Fibroblast of lung (primary cell): Measurements from ENCODE around the gene KIF16B. TPM values are rescaled to one million over a fixed set of nuclear protein-coding genes. Genes with fewer than 3 reads are reported as not detected.
"Not testable (repeated sequence)": the region's sequence is repeated elsewhere in the genome, so short reads cannot be mapped to it uniquely, and the experiment has no call there.

Experiments
- DNase-seq, 2 donors: peaks; one replicate each; pipeline versions ENCODE4 v3.0.0 to v3.0.0-alpha.2; 2010; ENCODE audit warnings: low read depth in 2 of 2
- H2AFZ ChIP-seq: 2 replicates; pipeline ENCODE4 v1.5.1; 2012; ENCODE audit warnings: low read length, control low read depth, inconsistent platforms
- H3K27ac ChIP-seq: 2 replicates; pipeline ENCODE4 v1.5.1; 2011; ENCODE audit warnings: low read length, control low read depth; ENCODE audit not compliant: insufficient read depth
- H3K27me3 ChIP-seq: 2 replicates; pipeline ENCODE4 v1.5.1; 2011; ENCODE audit warnings: mild to moderate bottlenecking, low read length; ENCODE audit not compliant: control insufficient read depth, insufficient read depth
- H3K36me3 ChIP-seq: 2 replicates; pipeline ENCODE4 v1.5.1; 2011; ENCODE audit warnings: low read length; ENCODE audit not compliant: control insufficient read depth, insufficient read depth
- H3K4me1 ChIP-seq: 2 replicates; pipeline ENCODE4 v1.5.1; 2011; ENCODE audit warnings: low read length; ENCODE audit not compliant: control insufficient read depth, insufficient read depth; ENCODE audit errors: extremely low read depth
- H3K4me2 ChIP-seq: 2 replicates; pipeline ENCODE4 v1.5.1; 2011; ENCODE audit warnings: low read length, control low read depth; ENCODE audit not compliant: insufficient read depth; ENCODE audit errors: extremely low read depth
- H3K4me3 ChIP-seq, 4 experiments: fragments of 200-600 bp in 1 of 4; sonication (generic) in 1 of 4; replicated peaks in 1 of 4; 2 replicates each; pipeline ENCODE4 v1.5.1; 2011 to 2016; ENCODE audit warnings: low read length in 4 of 4, low read depth in 3 of 4, mild to moderate bottlenecking in 3 of 4, control low read depth in 2 of 4, inconsistent platforms in 1 of 4, mixed read lengths in 1 of 4; ENCODE audit not compliant: insufficient read depth in 1 of 4; ENCODE audit errors: control extremely low read depth in 1 of 4
- H3K79me2 ChIP-seq: 2 replicates; pipeline ENCODE4 v1.5.1; 2012; ENCODE audit warnings: mild to moderate bottlenecking, low read length, inconsistent platforms; ENCODE audit not compliant: control insufficient read depth, insufficient read depth
- H3K9ac ChIP-seq: 2 replicates; pipeline ENCODE4 v1.5.1; 2011; ENCODE audit warnings: mild to moderate bottlenecking, low read length, control low read depth; ENCODE audit not compliant: insufficient read depth
- H3K9me3 ChIP-seq: 2 replicates; pipeline ENCODE4 v1.5.1; 2012; ENCODE audit warnings: low read depth, low read length; ENCODE audit not compliant: control insufficient read depth, insufficient read depth
- H4K20me1 ChIP-seq: 2 replicates; pipeline ENCODE4 v1.5.1; 2011; ENCODE audit warnings: low read length; ENCODE audit not compliant: control insufficient read depth, insufficient read depth; ENCODE audit errors: extremely low read depth
- EZH2 ChIP-seq: IDR thresholded peaks from 2 replicates; pipeline ENCODE4 v1.5.1; 2012; ENCODE audit warnings: low read length, control low read depth, mild to moderate bottlenecking; ENCODE audit errors: missing control alignments
- polyA plus RNA-seq, 2 donors: library from polyadenylated mRNA; depleted of rRNA in 1 of 2; stranded (reverse) in 1 of 2; unstranded in 1 of 2; fragments of >200 nt; gene quantifications; 2 replicates each; pipeline ENCODE4 v1.2.1, GENCODE V29; 2011 to 2012; ENCODE audit warnings: missing spikeins in 1 of 2
- total RNA-seq: library from RNA; depleted of rRNA; stranded (reverse); fragments of >200 nt; gene quantifications from 2 replicates; pipeline ENCODE4 v1.2.1, GENCODE V29; 2014
- TF ChIP-seq, protein P1 (sequence below), 2 donors: IDR thresholded peaks in 1 of 2; conservative IDR thresholded peaks in 1 of 2; 1 replicate in 1 of 2; 2 replicates in 1 of 2; pipeline ENCODE4 v1.5.1; 2011 to 2012; ENCODE audit warnings: low read length in 2 of 2, control low read depth in 1 of 2, inconsistent platforms in 1 of 2, low read depth in 1 of 2, mild to moderate bottlenecking in 1 of 2

The KIF16B gene
- total and polyA plus RNA-seq, 2 donors (not counting 1 experiment from before 2014, with no cell fraction given): 7.7 to 17.3 TPM

DNA sequence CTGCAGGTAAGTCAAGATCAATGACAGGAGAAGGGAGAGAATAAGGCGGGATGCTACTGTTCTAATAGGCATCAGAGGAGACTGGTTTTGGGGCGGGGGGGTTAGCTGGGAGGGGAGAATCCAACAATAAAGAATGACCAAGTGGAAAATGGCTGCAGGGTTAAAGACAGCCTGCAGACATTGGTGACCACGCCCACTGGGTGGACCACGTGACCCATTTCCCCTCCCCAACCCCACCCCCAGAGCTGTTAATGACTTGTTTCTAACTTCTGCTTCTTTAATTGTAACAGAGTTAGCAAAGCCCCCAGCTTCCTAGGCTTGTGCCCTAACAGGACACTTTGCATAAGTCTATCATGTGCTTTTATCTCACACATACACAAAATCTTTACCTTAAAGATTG is 344.5 kb downstream of the KIF16B start:
- no peak overlapping the region for H3K4me3 ChIP-seq

DNA sequence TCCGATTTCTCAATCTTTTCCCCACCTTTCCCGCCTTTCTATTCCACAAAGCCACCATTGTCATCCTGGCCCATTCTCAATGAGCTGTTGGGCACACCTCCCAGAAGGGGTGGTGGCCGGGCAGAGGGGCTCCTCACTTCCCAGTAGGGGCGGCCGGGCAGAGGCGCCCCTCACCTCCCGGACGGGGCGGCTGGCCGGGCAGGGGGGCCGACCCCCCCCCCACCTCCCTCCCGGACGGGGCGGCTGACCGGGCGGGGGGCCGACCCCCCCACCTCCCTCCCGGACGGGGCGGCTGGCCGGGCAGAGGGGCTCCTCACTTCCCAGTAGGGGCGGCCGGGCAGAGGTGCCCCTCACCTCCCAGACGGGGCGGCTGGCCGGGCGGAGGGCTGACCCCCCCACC is 346.3 kb downstream of the KIF16B start:
- not testable (repeated sequence) for H3K9ac ChIP-seq, H3K4me2 ChIP-seq

More for the DNA sequence above, 344.5 kb downstream of the KIF16B start:
- Histone ChIP-seq H3K27ac (no peak overlapping the region), H2AFZ (no peak overlapping the region), H3K9ac (no peak overlapping the region), H3K36me3 (no peaks in the 10 kb centered on the region), H3K79me2 (no peaks in the 10 kb centered on the region), H3K27me3 (no peaks in the 10 kb centered on the region), H3K9me3 (no peaks in the 10 kb centered on the region), H4K20me1 (no peaks in the 10 kb centered on the region), H3K4me1 (no peaks in the 10 kb centered on the region), H3K4me2 (no peak overlapping the region)
- DNase-seq: no peak
- TF ChIP-seq EZH2: no peak
- TF ChIP-seq, protein P1, sequence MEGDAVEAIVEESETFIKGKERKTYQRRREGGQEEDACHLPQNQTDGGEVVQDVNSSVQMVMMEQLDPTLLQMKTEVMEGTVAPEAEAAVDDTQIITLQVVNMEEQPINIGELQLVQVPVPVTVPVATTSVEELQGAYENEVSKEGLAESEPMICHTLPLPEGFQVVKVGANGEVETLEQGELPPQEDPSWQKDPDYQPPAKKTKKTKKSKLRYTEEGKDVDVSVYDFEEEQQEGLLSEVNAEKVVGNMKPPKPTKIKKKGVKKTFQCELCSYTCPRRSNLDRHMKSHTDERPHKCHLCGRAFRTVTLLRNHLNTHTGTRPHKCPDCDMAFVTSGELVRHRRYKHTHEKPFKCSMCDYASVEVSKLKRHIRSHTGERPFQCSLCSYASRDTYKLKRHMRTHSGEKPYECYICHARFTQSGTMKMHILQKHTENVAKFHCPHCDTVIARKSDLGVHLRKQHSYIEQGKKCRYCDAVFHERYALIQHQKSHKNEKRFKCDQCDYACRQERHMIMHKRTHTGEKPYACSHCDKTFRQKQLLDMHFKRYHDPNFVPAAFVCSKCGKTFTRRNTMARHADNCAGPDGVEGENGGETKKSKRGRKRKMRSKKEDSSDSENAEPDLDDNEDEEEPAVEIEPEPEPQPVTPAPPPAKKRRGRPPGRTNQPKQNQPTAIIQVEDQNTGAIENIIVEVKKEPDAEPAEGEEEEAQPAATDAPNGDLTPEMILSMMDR (conservative IDR thresholded peaks at IDR 0.05 in 1 of 2, IDR thresholded peaks at IDR 0.05 in 1 of 2; ENCODE audit: low read depth in 1 of 2, low read length in 2 of 2): no peak

DNA sequence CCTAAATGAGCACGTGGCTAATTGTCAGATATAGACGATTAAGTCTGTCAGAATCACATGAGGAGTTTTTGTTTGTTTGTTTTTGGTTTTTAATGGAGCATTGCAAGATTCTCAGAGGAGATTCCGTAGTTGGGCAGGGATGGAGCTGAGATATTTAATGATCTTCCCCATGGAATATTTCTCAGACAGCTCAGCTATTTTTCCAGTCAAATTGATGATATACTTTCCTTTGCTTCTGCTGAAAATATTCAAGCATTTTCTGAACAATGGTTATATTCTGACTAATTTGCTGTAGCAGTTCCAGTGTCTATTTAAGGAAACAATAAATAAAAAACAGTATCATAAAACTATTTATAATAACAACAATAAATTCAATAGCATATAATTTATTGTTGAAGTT is 348.4 kb downstream of the KIF16B start:
- TF ChIP-seq, protein P1 (conservative IDR thresholded peaks at IDR 0.05 in 1 of 2, IDR thresholded peaks at IDR 0.05 in 1 of 2; ENCODE audit: low read depth in 1 of 2, low read length in 2 of 2): no peak
- no peak for TF ChIP-seq EZH2
- Histone ChIP-seq H3K27me3 (no peaks in the 10 kb centered on the region), H3K4me3 (no peak overlapping the region), H3K4me2 (no peak overlapping the region), H3K9ac (no peak overlapping the region), H3K27ac (no peak overlapping the region), H3K36me3 (no peaks in the 10 kb centered on the region), H4K20me1 (no peaks in the 10 kb centered on the region), H3K4me1 (no peaks in the 10 kb centered on the region), H2AFZ (no peak overlapping the region), H3K9me3 (no peaks in the 10 kb centered on the region), H3K79me2 (no peaks in the 10 kb centered on the region)
- no peak for DNase-seq

More for the DNA sequence above, 346.3 kb downstream of the KIF16B start:
- not testable (repeated sequence) for H3K79me2 ChIP-seq, H4K20me1 ChIP-seq, H3K36me3 ChIP-seq, H3K4me1 ChIP-seq, H3K9me3 ChIP-seq, H3K4me3 ChIP-seq, H3K27me3 ChIP-seq, DNase-seq, H2AFZ ChIP-seq, H3K27ac ChIP-seq
